B cell (primary cell): ENCODE results near the gene CCR2. TPM values are rescaled to one million over a fixed set of nuclear protein-coding genes. Genes with fewer than 3 reads are reported as not detected.

ENCODE experiments used
- ATAC-seq: fragments of 200-7000 bp; cut with Tn5 transposase; one replicate; pipeline ENCODE4 v1.10.0; 2021; ENCODE audit warnings: low read depth, mild to moderate bottlenecking, moderate number of reproducible peaks, moderate library complexity
- CTCF ChIA-PET: fragments of 350-600 bp; sonication (Branson Sonifier 250); formaldehyde crosslinking; loops from one replicate; lab custom pipeline; 2021; ENCODE audit warnings: antibody characterized with exemption, inconsistent platforms; lab: Charles Lee
- POLR2A ChIA-PET: fragments of 350-600 bp; sonication (Branson Sonifier 250); formaldehyde crosslinking; loops from one replicate; lab custom pipeline; 2021; ENCODE audit warnings: antibody characterized with exemption; lab: Charles Lee
- DNase-seq: peaks from one replicate; pipeline ENCODE4 v3.0.0; 2013
- H2AFZ ChIP-seq: 2 replicates; pipeline ENCODE4 v1.6.1; 2012; ENCODE audit warnings: mild to moderate bottlenecking, low read depth, low read length; ENCODE audit not compliant: insufficient read depth, poor library complexity, severe bottlenecking
- H3K27ac ChIP-seq, 2 donors: 1 replicate in 1 of 2; 2 replicates in 1 of 2; pipeline ENCODE4 v1.5.1; 2012 to 2013; ENCODE audit warnings: low read length in 2 of 2, mild to moderate bottlenecking in 2 of 2, moderate library complexity in 1 of 2
- H3K27me3 ChIP-seq, 4 experiments: fragments of 200-600 bp in 1 of 4; sonication (generic) in 1 of 4; replicated peaks in 1 of 4; 1 replicate in 2 of 4; 2 replicates in 2 of 4; pipeline versions ENCODE4 v1.6.1 to v1.7.0; 2013 to 2016; ENCODE audit warnings: low read length in 3 of 4, mild to moderate bottlenecking in 2 of 4, mixed read lengths in 1 of 4, moderate library complexity in 1 of 4; ENCODE audit not compliant: insufficient read depth in 4 of 4, control insufficient read depth in 3 of 4; ENCODE audit errors: control extremely low read depth in 1 of 4
- H3K36me3 ChIP-seq, 2 experiments: replicated peaks in 1 of 2; 1 replicate in 1 of 2; 2 replicates in 1 of 2; pipeline versions ENCODE4 v1.6.1 to v1.7.1; 2013; ENCODE audit warnings: low read length in 1 of 2; ENCODE audit not compliant: insufficient read depth in 2 of 2, control insufficient read depth in 1 of 2; ENCODE audit errors: control extremely low read depth in 1 of 2, extremely low read depth in 1 of 2
- H3K4me1 ChIP-seq, 2 donors: fragments of 200-600 bp in 1 of 2; sonication (generic) in 1 of 2; 1 replicate in 1 of 2; 2 replicates in 1 of 2; pipeline versions ENCODE4 v1.5.1 to v1.6.1; 2013 to 2017; ENCODE audit warnings: low read length in 2 of 2; ENCODE audit not compliant: control insufficient read depth in 2 of 2, insufficient read depth in 2 of 2
- H3K4me2 ChIP-seq: replicated peaks from 2 replicates; pipeline ENCODE3; 2012; ENCODE audit warnings: mild to moderate bottlenecking, low read depth, low read length; ENCODE audit not compliant: poor library complexity, severe bottlenecking
- H3K4me3 ChIP-seq, 5 experiments: fragments of 200-600 bp in 1 of 5; sonication (generic) in 1 of 5; 1 replicate in 3 of 5; 2 replicates in 2 of 5; pipeline versions ENCODE4 v1.5.1 to v1.7.0; 2011 to 2016; ENCODE audit warnings: low read length in 4 of 5, mild to moderate bottlenecking in 4 of 5, low read depth in 2 of 5, control low read depth in 1 of 5, moderate library complexity in 1 of 5; ENCODE audit not compliant: insufficient read depth in 1 of 5; ENCODE audit errors: control extremely low read depth in 1 of 5, extremely low read depth in 1 of 5
- H3K79me2 ChIP-seq: fragments of 200-600 bp; sonication (generic); one replicate; pipeline ENCODE4 v1.6.0; 2016; ENCODE audit warnings: low read length; ENCODE audit not compliant: control insufficient read depth, insufficient read depth
- H3K9ac ChIP-seq: fragments of 200-600 bp; sonication (generic); 2 replicates; pipeline ENCODE4 v1.6.1; 2017; ENCODE audit warnings: mild to moderate bottlenecking, low read length, moderate library complexity
- H3K9me3 ChIP-seq, 3 donors: one replicate each; pipeline versions ENCODE4 v1.6.1 to v1.7.1; 2013; ENCODE audit warnings: low read length in 2 of 3; ENCODE audit not compliant: control insufficient read depth in 2 of 3, insufficient read depth in 1 of 3; ENCODE audit errors: control extremely low read depth in 1 of 3
- H4K20me1 ChIP-seq: 2 replicates; pipeline ENCODE4 v1.6.0; 2012; ENCODE audit warnings: mild to moderate bottlenecking, low read length; ENCODE audit not compliant: insufficient read depth, control insufficient read depth, poor library complexity, severe bottlenecking
- H3K27ac Mint-ChIP-seq: one replicate; pipeline ENCODE4 v1.8.0; 2021; ENCODE audit warnings: mixed read lengths
- H3K27me3 Mint-ChIP-seq: one replicate; pipeline ENCODE4 v1.8.0; 2021; ENCODE audit warnings: mixed read lengths
- H3K4me1 Mint-ChIP-seq: one replicate; pipeline ENCODE4 v1.8.0; 2021; ENCODE audit warnings: mixed read lengths
- H3K4me3 Mint-ChIP-seq: one replicate; pipeline ENCODE4 v1.8.0; 2021; ENCODE audit warnings: mixed read lengths
- H3K9me3 Mint-ChIP-seq: one replicate; pipeline ENCODE4 v1.8.0; 2022; ENCODE audit warnings: mixed read lengths; ENCODE audit not compliant: insufficient read depth
- CTCF ChIP-seq: fragments of 200-600 bp; IDR thresholded peaks from one replicate; pipeline ENCODE4 v1.8.0; 2022; ENCODE audit warnings: antibody characterized with exemption, mild to moderate bottlenecking
- EZH2 ChIP-seq: IDR thresholded peaks from 2 replicates; pipeline ENCODE4 v1.6.1; 2012; ENCODE audit warnings: borderline replicate concordance, low read depth, mild to moderate bottlenecking, moderate library complexity, low read length; ENCODE audit not compliant: insufficient read depth, poor library complexity, severe bottlenecking
- WGBS: methylation state at CpG from one replicate; pipeline ENCODE4 v1.1.5; 2013; ENCODE audit warnings: missing lambda C conversion rate; ENCODE audit not compliant: insufficient coverage; 5-methylcytosine and 5-hydroxymethylcytosine counted together
- intact Hi-C: fragments of 100-400 bp; cut with micrococcal nuclease; formaldehyde crosslinking; loops from one replicate; pipeline ENCODE4 v1.10.0; 2022
- polyA plus RNA-seq: library from polyadenylated mRNA; depleted of rRNA; stranded (reverse); fragments of >200 nt; gene quantifications from 2 replicates; pipeline ENCODE4 v1.2.3, GENCODE V29; 2012
- total RNA-seq, 2 donors: library from RNA; stranded (reverse); fragments of 120-200 nt in 1 of 2; gene quantifications; 1 replicate in 1 of 2; 2 replicates in 1 of 2; pipeline versions ENCODE4 v1.2.3 to v1.2.4, GENCODE V29; 2013 to 2022

CCR2 gene
- total and polyA plus RNA-seq, 2 donors (not counting 1 experiment from before 2014, with no cell fraction given), result 0.34 to 0.82 TPM

DNA sequence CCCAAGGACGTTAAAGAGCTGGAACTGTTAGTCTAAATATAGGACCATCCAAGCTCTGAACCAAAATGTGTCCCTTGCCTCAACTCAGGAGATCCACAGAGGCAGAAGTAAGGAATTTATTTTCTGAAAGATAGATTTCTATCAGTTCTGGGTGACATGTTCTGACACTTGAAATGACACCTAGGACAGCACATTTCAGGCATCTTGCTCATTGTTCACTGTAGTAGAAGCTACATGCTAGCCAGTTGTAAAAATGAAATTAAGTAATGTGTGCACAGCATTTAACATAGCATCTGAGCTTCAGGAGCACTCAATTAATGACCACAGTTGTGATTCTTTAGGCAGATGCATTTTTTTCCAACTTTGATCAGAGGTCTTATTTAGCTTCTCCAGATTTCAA lies 567 bp downstream of the CCR2 start:
- ATAC-seq (no peak), DNase-seq (no peak)
- intact Hi-C loops, result no loop called here
- Histone ChIP-seq H2AFZ (no peak overlapping the region), H3K4me1 (peaks cover 42 to 55% of the 10 kb centered on the region in 2 donors), H4K20me1 (no peaks in the 10 kb centered on the region), H3K27ac (no peak overlapping the region), H3K27me3 (no peaks in the 10 kb centered on the region), H3K4me2 (peak overlapping the region; percentile 44), H3K9ac (no peak overlapping the region), H3K36me3 (no peaks in the 10 kb centered on the region), H3K4me3 (no peak overlapping the region), H3K9me3 (no peaks in the 10 kb centered on the region), H3K79me2 (no peaks in the 10 kb centered on the region)
- ChIA-PET POLR2A (no interaction called here), CTCF (interaction anchor here (0.9 to 2.0 kb wide), 4 partner anchors 10 to 134 kb away, joined by 3 to 5 read pairs (median 4); no protein-coding TSS in a partner anchor)
- no peaks in the 10 kb centered on the region for H3K27me3 Mint-ChIP-seq
- WGBS, result 71% methylated on average over 1 of the region's 1 CpG
- peak overlapping the region; percentile 65 for H3K4me3 Mint-ChIP-seq
- peaks cover 73% of the 10 kb centered on the region for H3K4me1 Mint-ChIP-seq
- TF ChIP-seq CTCF (no peak), EZH2 (no peak)
- H3K9me3 Mint-ChIP-seq, result no peaks in the 10 kb centered on the region
- no peak overlapping the region for H3K27ac Mint-ChIP-seq

DNA sequence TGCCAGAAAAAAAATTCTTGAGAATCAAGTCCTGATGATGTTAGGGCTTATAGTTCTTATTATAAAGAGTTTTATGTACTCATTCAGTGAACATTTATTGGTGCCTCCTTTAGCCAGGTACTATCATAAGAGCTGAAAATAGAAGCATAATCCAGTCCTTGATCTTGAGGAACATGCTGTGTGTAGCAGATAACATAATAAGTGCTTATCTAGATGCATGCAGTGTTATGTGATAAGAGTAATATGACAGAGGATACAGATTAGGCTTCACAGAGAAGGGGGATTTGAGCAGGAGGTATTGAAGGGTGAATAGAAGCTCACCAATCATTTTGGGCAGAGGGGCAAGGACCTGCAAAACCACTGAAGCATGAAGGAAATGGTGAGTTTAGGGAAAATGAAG lies 1.1 kb downstream of the CCR2 start:
- Histone ChIP-seq H3K79me2 (no peaks in the 10 kb centered on the region), H3K4me1 (peaks cover 37 to 55% of the 10 kb centered on the region in 2 donors), H2AFZ (no peak overlapping the region), H3K4me3 (no peak overlapping the region), H3K9ac (no peak overlapping the region), H3K36me3 (no peaks in the 10 kb centered on the region), H4K20me1 (no peaks in the 10 kb centered on the region), H3K27me3 (no peaks in the 10 kb centered on the region), H3K27ac (no peak overlapping the region), H3K4me2 (no peak overlapping the region), H3K9me3 (no peaks in the 10 kb centered on the region)
- TF ChIP-seq CTCF, result no peak
- no peak for TF ChIP-seq EZH2
- ATAC-seq (no peak), DNase-seq (no peak)
- no peak overlapping the region for H3K27ac Mint-ChIP-seq
- H3K4me3 Mint-ChIP-seq, result no peak overlapping the region
- no peaks in the 10 kb centered on the region for H3K9me3 Mint-ChIP-seq
- peaks cover 72% of the 10 kb centered on the region for H3K4me1 Mint-ChIP-seq
- H3K27me3 Mint-ChIP-seq, result no peaks in the 10 kb centered on the region
- ChIA-PET POLR2A (no interaction called here), CTCF (interaction anchor here (0.9 to 2.0 kb wide), 4 partner anchors 9 to 133 kb away, joined by 3 to 5 read pairs (median 4); no protein-coding TSS in a partner anchor)
- intact Hi-C loops, result no loop called here
